GM12878 (cell line): ENCODE results near the gene UNC13A. TPM values are rescaled to one million over a fixed set of nuclear protein-coding genes. Genes with fewer than 3 reads are reported as not detected.

Source experiments
- ATAC-seq: fragments of 200-7000 bp; cut with Tn5 transposase; 3 replicates; pipeline ENCODE4 v1.9.1; 2020; ENCODE audit warnings: mild to moderate bottlenecking, moderate library complexity
- BruUV-seq: library from RNA; stranded (reverse); fragments of 400-500 nt; replicated peaks from 2 replicates; lab custom pipeline; 2021; lab: Mats Ljungman, UMichigan
- CTCF ChIA-PET: fragments of 300-600 bp; sonication (Branson Sonifier 250); formaldehyde crosslinking; extraction: SDS; loops from one replicate; lab custom pipeline; 2021; ENCODE audit warnings: inconsistent platforms; lab: Yijun Ruan, JAX
- POLR2A ChIA-PET: fragments of 350-600 bp; formaldehyde crosslinking; extraction: SDS; loops from one replicate; lab custom pipeline; 2021; ENCODE audit warnings: inconsistent platforms; lab: Charles Lee
- RAD21 ChIA-PET: fragments of 300-600 bp; sonication (Branson Sonifier 250); formaldehyde crosslinking; loops from one replicate; lab custom pipeline; 2023; ENCODE audit warnings: antibody characterized with exemption; ENCODE audit not compliant: unreplicated experiment; lab: Charles Lee
- SMC1A ChIA-PET: fragments of 300-600 bp; sonication (Branson Sonifier 250); formaldehyde crosslinking; loops from one replicate; lab custom pipeline; 2023; ENCODE audit not compliant: unreplicated experiment, uncharacterized antibody; lab: Charles Lee
- DNase-seq: peaks from one replicate; pipeline ENCODE4 v3.0.0-alpha.2; 2011; ENCODE audit warnings: low read depth, low spot score
- FAIRE-seq: peaks from 3 replicates; lab custom pipeline; 2011; peaks lifted over from hg19 to GRCh38; lab: Jason Lieb, UNC
- H2AFZ ChIP-seq: 2 replicates; pipeline ENCODE4 v1.6.0; 2011; ENCODE audit warnings: low read depth, low read length, control low read depth; ENCODE audit not compliant: control insufficient read depth
- H3K27ac ChIP-seq: 2 replicates; pipeline ENCODE4 v1.5.1; 2011; ENCODE audit warnings: control low read depth; ENCODE audit not compliant: control insufficient read depth, insufficient read depth
- H3K27me3 ChIP-seq, 2 experiments: replicated peaks in 1 of 2; 2 replicates each; pipeline versions ENCODE4 v1.6.0 to v1.6.1; 2011; ENCODE audit warnings: low read length in 1 of 2; ENCODE audit not compliant: control insufficient read depth in 2 of 2, insufficient read depth in 2 of 2
- H3K36me3 ChIP-seq, 2 experiments: 2 replicates each; pipeline ENCODE4 v1.5.1; 2011; ENCODE audit warnings: low read length in 1 of 2; ENCODE audit not compliant: control insufficient read depth in 2 of 2, insufficient read depth in 2 of 2
- H3K4me1 ChIP-seq: 2 replicates; pipeline ENCODE4 v1.6.1; 2011; ENCODE audit warnings: mild to moderate bottlenecking, low read length, moderate library complexity, mixed read lengths; ENCODE audit not compliant: control insufficient read depth, insufficient read depth
- H3K4me2 ChIP-seq: 2 replicates; pipeline ENCODE4 v1.6.0; 2011; ENCODE audit warnings: control low read depth; ENCODE audit not compliant: control insufficient read depth, insufficient read depth
- H3K4me3 ChIP-seq: fragments of 200-600 bp; sonication (generic); 2 replicates; pipeline ENCODE4 v1.5.1; 2016
- H3K79me2 ChIP-seq: 2 replicates; pipeline ENCODE4 v1.6.0; 2011; ENCODE audit warnings: low read length; ENCODE audit not compliant: control insufficient read depth, insufficient read depth
- H3K9ac ChIP-seq: 2 replicates; pipeline ENCODE4 v1.8.0; 2011; ENCODE audit warnings: low read length, control low read depth, mixed read lengths; ENCODE audit not compliant: control insufficient read depth, insufficient read depth
- H3K9me3 ChIP-seq: replicated peaks from 3 replicates; pipeline ENCODE4 v1.5.1; 2011; ENCODE audit warnings: mild to moderate bottlenecking, low read length; ENCODE audit not compliant: control insufficient read depth, insufficient read depth
- H4K20me1 ChIP-seq: 2 replicates; pipeline ENCODE4 v1.6.0; 2011; ENCODE audit not compliant: control insufficient read depth, insufficient read depth
- ASH2L ChIP-seq: fragments of 300-600, 200-600 bp; sonication (generic); IDR thresholded peaks from 2 replicates; pipeline ENCODE4 v1.6.1; 2017; ENCODE audit warnings: low read depth, mild to moderate bottlenecking, borderline replicate concordance
- FOXK2 ChIP-seq: fragments of 450-650 bp; IDR thresholded peaks from 2 replicates; pipeline ENCODE4 v1.6.1; 2017; ENCODE audit warnings: mild to moderate bottlenecking, moderate library complexity
- GABPA ChIP-seq: IDR thresholded peaks from 2 replicates; pipeline ENCODE4 v1.6.1; 2014; ENCODE audit warnings: antibody characterized with exemption, low read depth, mild to moderate bottlenecking, inconsistent platforms
- KLF5 ChIP-seq: fragments of 450-650 bp; IDR thresholded peaks from 2 replicates; pipeline ENCODE4 v1.6.1; 2014; ENCODE audit warnings: mild to moderate bottlenecking; ENCODE audit not compliant: partially characterized antibody
- NFYB ChIP-seq: IDR thresholded peaks from 2 replicates; pipeline ENCODE4 v1.6.1; 2011; ENCODE audit warnings: low read depth, mild to moderate bottlenecking, low read length, improper control_type of control experiment, moderate library complexity; ENCODE audit not compliant: insufficient read depth
- NR2C1 ChIP-seq: fragments of 450-650 bp; IDR thresholded peaks from 2 replicates; pipeline ENCODE4 v1.6.1; 2017; ENCODE audit warnings: antibody characterized with exemption, mild to moderate bottlenecking, moderate library complexity
- SMARCA5 ChIP-seq: fragments of 450-650 bp; IDR thresholded peaks from 2 replicates; pipeline ENCODE4 v1.6.1; 2017; ENCODE audit warnings: mild to moderate bottlenecking
- ZNF217 ChIP-seq: fragments of 450-650 bp; IDR thresholded peaks from 2 replicates; pipeline ENCODE4 v1.6.1; 2017; ENCODE audit warnings: antibody characterized with exemption, mild to moderate bottlenecking
- ZNF384 ChIP-seq: IDR thresholded peaks from 2 replicates; pipeline ENCODE4 v1.6.1; 2012; ENCODE audit warnings: low read depth, mild to moderate bottlenecking, low read length, improper control_type of control experiment, borderline replicate concordance
- ZZZ3 ChIP-seq: IDR thresholded peaks from 2 replicates; pipeline ENCODE4 v1.6.1; 2011; ENCODE audit warnings: low read depth; ENCODE audit not compliant: control insufficient read depth, insufficient read length
- WGBS: methylation state at CpG from one replicate; pipeline ENCODE4 v1.1.6; 2016; ENCODE audit warnings: low lambda C conversion rate; ENCODE audit not compliant: insufficient replicate concordance, insufficient coverage; ENCODE audit errors: missing lambda C conversion rate; 5-methylcytosine and 5-hydroxymethylcytosine counted together
- in situ Hi-C: fragments of 300-500 bp; cut with MboI; formaldehyde crosslinking; loops from 9 replicates; pipeline ENCODE4 v1.14.3; 2018; ENCODE audit warnings: mixed read lengths
- intact Hi-C: fragments of 100-400 bp; cut with micrococcal nuclease; formaldehyde crosslinking; loops from one replicate; pipeline ENCODE4 v1.14.2; 2022; ENCODE audit not compliant: unreplicated experiment
- polyA plus RNA-seq, 11 experiments: library from polyadenylated mRNA; depleted of rRNA in 4 of 11; unstranded in 6 of 11; stranded (reverse) in 5 of 11; fragments of >200 nt; fragmentation: Nextera tagmentation in 4 of 11; fragmentation: Illumina TruSeq in 1 of 11; extraction: Ambion mirVana in 4 of 11; extraction: Trizol in 1 of 11; gene quantifications; 1 replicate in 1 of 11; 2 replicates in 10 of 11; pipeline versions ENCODE4 v1.2.1 to v1.2.3, GENCODE V29; 2011 to 2016; ENCODE audit warnings: inconsistent platforms in 2 of 11, missing spikeins in 2 of 11, low read depth in 1 of 11
- total RNA-seq, 4 experiments: library from RNA; depleted of rRNA in 3 of 4; stranded (reverse); fragments of >200 nt in 3 of 4; fragmentation: Illumina TruSeq in 1 of 4; extraction: Trizol in 1 of 4; gene quantifications; 2 replicates each; pipeline versions ENCODE4 v1.2.1 to v1.2.3, GENCODE V29; 2013 to 2021
- TF ChIP-seq, protein P1 (sequence below): fragments of 450-650 bp; formaldehyde crosslinking; IDR thresholded peaks from 2 replicates; pipeline ENCODE4 v1.4.0; 2022; ENCODE audit warnings: mild to moderate bottlenecking, moderate library complexity
- TF ChIP-seq, protein P2 (sequence below): IDR thresholded peaks from 2 replicates; pipeline ENCODE4 v1.6.1; 2012; ENCODE audit warnings: mild to moderate bottlenecking, low read depth, low read length

UNC13A gene
- total and polyA plus RNA-seq, 10 of the 15 experiments (the other 5 are each of a cell fraction or from before 2014, with no cell fraction given) = under 0.01 to 0.23 (median 0.13) TPM; not detected in 1

DNA sequence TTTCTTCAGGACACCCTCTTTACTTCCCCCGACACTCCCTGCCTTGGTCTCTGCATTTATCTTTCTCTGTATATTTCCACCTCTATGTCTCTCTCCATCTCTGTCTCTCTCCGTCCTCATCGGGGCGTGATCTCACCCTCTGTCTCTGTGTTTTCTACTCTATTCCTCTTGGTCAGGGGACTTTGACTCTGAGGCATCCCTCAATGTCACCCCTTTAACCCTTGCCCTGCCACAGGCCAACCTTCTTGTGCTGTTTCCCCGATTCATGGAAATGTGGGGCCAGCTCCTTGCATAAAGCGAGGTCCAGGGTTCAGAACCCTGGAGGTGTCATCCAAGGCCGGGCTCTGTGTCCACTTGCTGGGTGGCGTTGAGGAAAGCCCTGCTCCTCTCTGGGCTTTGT lies 85.9 kb downstream of the UNC13A start:
- Histone ChIP-seq H3K9me3 (no peaks in the 10 kb centered on the region), H3K9ac (no peak overlapping the region), H3K4me3 (no peak overlapping the region), H3K36me3 (no peaks in the 10 kb centered on the region), H3K27ac (no peak overlapping the region), H3K4me2 (no peak overlapping the region), H3K27me3 (no peaks in the 10 kb centered on the region), H4K20me1 (no peaks in the 10 kb centered on the region), H3K79me2 (no peaks in the 10 kb centered on the region), H3K4me1 (peaks cover 6% of the 10 kb centered on the region; the same call in 1 of the 2 replicates), H2AFZ (no peak overlapping the region)
- ChIA-PET POLR2A (no interaction called here), CTCF (no interaction called here), RAD21 (no interaction called here), SMC1A (no interaction called here)
- BruUV-seq = no TSS peak
- in situ Hi-C loops = no loop called here
- DNase-seq (no peak), FAIRE-seq (no peak), ATAC-seq (no peak)
- 25% methylated on average over 8 of the region's 8 CpGs for WGBS
- TF ChIP-seq FOXK2 (no peak), ZNF384 (no peak)
- intact Hi-C loops = no loop called here

DNA sequence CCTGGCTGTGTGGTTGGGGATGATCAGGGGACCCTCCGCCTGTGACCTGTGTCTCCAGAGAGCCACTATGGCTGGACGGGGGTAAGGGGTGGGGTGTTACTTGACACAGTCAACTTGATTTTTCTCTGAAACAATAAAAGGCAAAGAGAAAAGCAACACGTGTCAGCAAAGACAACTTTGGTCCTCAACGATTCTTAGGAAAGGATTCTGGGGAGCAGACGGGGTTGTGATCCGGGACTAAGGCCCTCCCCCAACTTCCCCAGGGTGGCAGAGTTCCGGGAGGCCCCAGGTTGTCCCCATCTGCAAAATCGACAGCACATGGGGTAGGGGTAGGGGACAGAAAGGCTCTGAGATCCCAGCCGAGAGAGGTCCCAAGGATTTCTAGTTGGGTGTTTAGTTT lies 86.5 kb downstream of the UNC13A start:
- no peaks in the 10 kb centered on the region for H4K20me1 ChIP-seq
- peaks cover 6% of the 10 kb centered on the region; the same call in 1 of the 2 replicates for H3K4me1 ChIP-seq
- H3K79me2 ChIP-seq = no peaks in the 10 kb centered on the region
- RAD21 ChIA-PET = no interaction called here
- POLR2A ChIA-PET = no interaction called here
- DNase-seq (no peak), ATAC-seq (no peak), FAIRE-seq (no peak)
- no peaks in the 10 kb centered on the region for H3K27me3 ChIP-seq
- H3K4me2 ChIP-seq = no peak overlapping the region
- SMC1A ChIA-PET = no interaction called here
- CTCF ChIA-PET = no interaction called here
- H3K27ac ChIP-seq = no peak overlapping the region
- H3K9me3 ChIP-seq = no peaks in the 10 kb centered on the region
- no peak overlapping the region for H3K9ac ChIP-seq
- in situ Hi-C loops = no loop called here
- intact Hi-C loops = no loop called here
- no peak overlapping the region; the same call in 1 of the 2 replicates for H2AFZ ChIP-seq
- H3K36me3 ChIP-seq = no peaks in the 10 kb centered on the region
- H3K4me3 ChIP-seq = no peak overlapping the region
- no TSS peak for BruUV-seq
- 13% methylated on average over 9 of the region's 9 CpGs for WGBS
- no peak for TF ChIP-seq ZZZ3
- TF ChIP-seq SMARCA5 = no peak
- TF ChIP-seq GABPA = no peak
- TF ChIP-seq NFYB = no peak
- no peak for TF ChIP-seq ZNF217
- no peak for TF ChIP-seq NR2C1
- TF ChIP-seq ASH2L = no peak
- TF ChIP-seq, protein P1, sequence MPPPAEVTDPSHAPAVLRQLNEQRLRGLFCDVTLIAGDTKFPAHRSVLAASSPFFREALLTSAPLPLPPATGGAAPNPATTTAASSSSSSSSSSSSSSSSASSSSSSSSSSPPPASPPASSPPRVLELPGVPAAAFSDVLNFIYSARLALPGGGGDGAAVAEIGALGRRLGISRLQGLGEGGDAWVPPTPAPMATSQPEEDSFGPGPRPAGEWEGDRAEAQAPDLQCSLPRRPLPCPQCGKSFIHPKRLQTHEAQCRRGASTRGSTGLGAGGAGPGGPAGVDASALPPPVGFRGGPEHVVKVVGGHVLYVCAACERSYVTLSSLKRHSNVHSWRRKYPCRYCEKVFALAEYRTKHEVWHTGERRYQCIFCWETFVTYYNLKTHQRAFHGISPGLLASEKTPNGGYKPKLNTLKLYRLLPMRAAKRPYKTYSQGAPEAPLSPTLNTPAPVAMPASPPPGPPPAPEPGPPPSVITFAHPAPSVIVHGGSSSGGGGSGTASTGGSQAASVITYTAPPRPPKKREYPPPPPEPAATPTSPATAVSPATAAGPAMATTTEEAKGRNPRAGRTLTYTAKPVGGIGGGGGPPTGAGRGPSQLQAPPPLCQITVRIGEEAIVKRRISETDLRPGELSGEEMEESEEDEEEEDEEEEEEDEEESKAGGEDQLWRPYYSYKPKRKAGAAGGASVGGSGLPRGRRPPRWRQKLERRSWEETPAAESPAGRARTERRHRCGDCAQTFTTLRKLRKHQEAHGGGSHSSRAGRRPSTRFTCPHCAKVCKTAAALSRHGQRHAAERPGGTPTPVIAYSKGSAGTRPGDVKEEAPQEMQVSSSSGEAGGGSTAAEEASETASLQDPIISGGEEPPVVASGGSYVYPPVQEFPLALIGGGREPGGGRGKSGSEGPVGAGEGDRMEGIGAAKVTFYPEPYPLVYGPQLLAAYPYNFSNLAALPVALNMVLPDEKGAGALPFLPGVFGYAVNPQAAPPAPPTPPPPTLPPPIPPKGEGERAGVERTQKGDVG (CRISPR knock-in tag) = no peak
- TF ChIP-seq, protein P2, sequence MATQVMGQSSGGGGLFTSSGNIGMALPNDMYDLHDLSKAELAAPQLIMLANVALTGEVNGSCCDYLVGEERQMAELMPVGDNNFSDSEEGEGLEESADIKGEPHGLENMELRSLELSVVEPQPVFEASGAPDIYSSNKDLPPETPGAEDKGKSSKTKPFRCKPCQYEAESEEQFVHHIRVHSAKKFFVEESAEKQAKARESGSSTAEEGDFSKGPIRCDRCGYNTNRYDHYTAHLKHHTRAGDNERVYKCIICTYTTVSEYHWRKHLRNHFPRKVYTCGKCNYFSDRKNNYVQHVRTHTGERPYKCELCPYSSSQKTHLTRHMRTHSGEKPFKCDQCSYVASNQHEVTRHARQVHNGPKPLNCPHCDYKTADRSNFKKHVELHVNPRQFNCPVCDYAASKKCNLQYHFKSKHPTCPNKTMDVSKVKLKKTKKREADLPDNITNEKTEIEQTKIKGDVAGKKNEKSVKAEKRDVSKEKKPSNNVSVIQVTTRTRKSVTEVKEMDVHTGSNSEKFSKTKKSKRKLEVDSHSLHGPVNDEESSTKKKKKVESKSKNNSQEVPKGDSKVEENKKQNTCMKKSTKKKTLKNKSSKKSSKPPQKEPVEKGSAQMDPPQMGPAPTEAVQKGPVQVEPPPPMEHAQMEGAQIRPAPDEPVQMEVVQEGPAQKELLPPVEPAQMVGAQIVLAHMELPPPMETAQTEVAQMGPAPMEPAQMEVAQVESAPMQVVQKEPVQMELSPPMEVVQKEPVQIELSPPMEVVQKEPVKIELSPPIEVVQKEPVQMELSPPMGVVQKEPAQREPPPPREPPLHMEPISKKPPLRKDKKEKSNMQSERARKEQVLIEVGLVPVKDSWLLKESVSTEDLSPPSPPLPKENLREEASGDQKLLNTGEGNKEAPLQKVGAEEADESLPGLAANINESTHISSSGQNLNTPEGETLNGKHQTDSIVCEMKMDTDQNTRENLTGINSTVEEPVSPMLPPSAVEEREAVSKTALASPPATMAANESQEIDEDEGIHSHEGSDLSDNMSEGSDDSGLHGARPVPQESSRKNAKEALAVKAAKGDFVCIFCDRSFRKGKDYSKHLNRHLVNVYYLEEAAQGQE = no peak
- TF ChIP-seq KLF5 = no peak
